Common myeloid progenitor, CD34-positive (primary cell): Measurements from ENCODE around the gene ZMYND8.

ENCODE experiments used
- CTCF ChIA-PET: fragments of 350-600 bp; sonication (Branson Sonifier 250); formaldehyde crosslinking; loops from one replicate; lab custom pipeline; 2021; ENCODE audit warnings: antibody characterized with exemption; lab: Charles Lee
- POLR2A ChIA-PET: fragments of 350-600 bp; sonication (Branson Sonifier 250); formaldehyde crosslinking; loops from one replicate; lab custom pipeline; 2021; ENCODE audit warnings: antibody characterized with exemption; lab: Charles Lee
- DNase-seq, 3 donors: peaks; one replicate each; pipeline versions ENCODE4 v3.0.0 to v3.0.0-alpha.2; 2013
- H3K27ac ChIP-seq, 2 experiments: 1 replicate in 1 of 2; 2 replicates in 1 of 2; pipeline ENCODE4 v1.7.0; 2013; ENCODE audit warnings: inconsistent platforms in 2 of 2, low read length in 2 of 2, mild to moderate bottlenecking in 2 of 2, low read depth in 1 of 2, moderate library complexity in 1 of 2; ENCODE audit not compliant: severe bottlenecking in 2 of 2, insufficient read depth in 1 of 2, poor library complexity in 1 of 2
- H3K27me3 ChIP-seq, 5 experiments: replicated peaks in 2 of 5; 1 replicate in 3 of 5; 2 replicates in 2 of 5; pipeline versions ENCODE4 v1.6.1 to v1.7.0; 2013; ENCODE audit warnings: low read length in 4 of 5, mild to moderate bottlenecking in 2 of 5, moderate library complexity in 2 of 5, inconsistent platforms in 1 of 5; ENCODE audit not compliant: insufficient read depth in 5 of 5, control insufficient read depth in 4 of 5
- H3K36me3 ChIP-seq, 4 experiments: 1 replicate in 2 of 4; 2 replicates in 2 of 4; pipeline versions ENCODE4 v1.6.1 to v1.7.0; 2013; ENCODE audit warnings: low read length in 3 of 4, control low read depth in 1 of 4, mild to moderate bottlenecking in 1 of 4; ENCODE audit not compliant: control insufficient read depth in 4 of 4, insufficient read depth in 4 of 4
- H3K4me1 ChIP-seq, 4 experiments: 1 replicate in 3 of 4; 2 replicates in 1 of 4; pipeline versions ENCODE4 v1.6.1 to v1.7.1; 2013; ENCODE audit warnings: low read length in 3 of 4, mild to moderate bottlenecking in 3 of 4, control low read depth in 1 of 4, inconsistent platforms in 1 of 4, moderate library complexity in 1 of 4; ENCODE audit not compliant: control insufficient read depth in 4 of 4, insufficient read depth in 4 of 4; ENCODE audit errors: control extremely low read depth in 1 of 4
- H3K4me3 ChIP-seq, 7 experiments: 1 replicate in 4 of 7; 2 replicates in 3 of 7; pipeline versions ENCODE4 v1.5.1 to v1.7.0; 2013; ENCODE audit warnings: mild to moderate bottlenecking in 7 of 7, low read length in 6 of 7, moderate library complexity in 6 of 7, inconsistent platforms in 2 of 7, low read depth in 2 of 7, control low read depth in 1 of 7; ENCODE audit not compliant: insufficient read depth in 4 of 7, control insufficient read depth in 1 of 7; ENCODE audit errors: extremely low read depth in 1 of 7
- H3K9me3 ChIP-seq, 5 experiments: 1 replicate in 4 of 5; 2 replicates in 1 of 5; pipeline versions ENCODE4 v1.6.1 to v1.7.1; 2013; ENCODE audit warnings: low read length in 4 of 5, mild to moderate bottlenecking in 2 of 5, inconsistent platforms in 1 of 5, low read depth in 1 of 5, moderate library complexity in 1 of 5; ENCODE audit not compliant: control insufficient read depth in 4 of 5, insufficient read depth in 2 of 5; ENCODE audit errors: control extremely low read depth in 1 of 5
- WGBS: methylation state at CpG from one replicate; pipeline ENCODE4 v1.1.5; 2013; ENCODE audit not compliant: insufficient coverage; 5-methylcytosine and 5-hydroxymethylcytosine counted together

ZMYND8 gene

GRCh38 chr20:47353239-47353691 lies 3.2 kb downstream of the ZMYND8 start:
- H3K4me3 ChIP-seq: peak overlapping the region in 5 of 7 experiments; percentile 48 to 77 (median 69)
- H3K27ac ChIP-seq: peak overlapping the region; percentile 76 to 97
- H3K4me1 ChIP-seq: peaks cover 72 to 98% (median 97%) of the 10 kb centered on the region in 4 experiments
- H3K27me3 ChIP-seq: no peaks in the 10 kb centered on the region
- no peak for DNase-seq
- WGBS: no CpG with 5 or more reads among the region's 3 CpGs
- peaks cover 0 to 28% (median 0%) of the 10 kb centered on the region in 4 experiments for H3K36me3 ChIP-seq
- POLR2A ChIA-PET: no interaction called here
- no peaks in the 10 kb centered on the region for H3K9me3 ChIP-seq
- CTCF ChIA-PET: interaction anchor here (0.9 to 2.0 kb wide), 5 partner anchors 8 to 80 kb away, joined by 4 to 9 read pairs (median 5); no protein-coding TSS in a partner anchor

- POLR2A ChIA-PET: interaction anchor here (0.6 to 1.3 kb wide), 4 partner anchors 8 to 908 kb away, joined by 3 to 6 read pairs (median 6); no protein-coding TSS in a partner anchor
- CTCF ChIA-PET: interaction anchor here (0.6 to 2.0 kb wide), 13 partner anchors 9 to 80 kb away, joined by 3 to 9 read pairs (median 5); no protein-coding TSS in a partner anchor
- 46% methylated on average over 3 of the region's 13 CpGs for WGBS
Measured at GRCh38 chr20:47352332-47353238, 3.9 kb downstream of the ZMYND8 start.

GRCh38 chr20:47351643-47352331 lies 4.7 kb downstream of the ZMYND8 start:
- H3K4me1 ChIP-seq: peaks cover 72 to 95% (median 90%) of the 10 kb centered on the region in 4 experiments

More at GRCh38 chr20:47352332-47353238, 3.9 kb downstream of the ZMYND8 start:
- peak overlapping the region; percentile 36 to 97 for H3K27ac ChIP-seq
- H3K9me3 ChIP-seq: no peaks in the 10 kb centered on the region
- no peaks in the 10 kb centered on the region for H3K27me3 ChIP-seq
- DNase-seq: no peak
- peak overlapping the region in 6 of 7 experiments; percentile 34 to 77 (median 54) for H3K4me3 ChIP-seq
- peaks cover 0 to 34% (median 2%) of the 10 kb centered on the region in 4 experiments for H3K36me3 ChIP-seq
- peaks cover 72 to 98% (median 97%) of the 10 kb centered on the region in 4 experiments for H3K4me1 ChIP-seq

GRCh38 chr20:47350691-47351545 lies 5.6 kb downstream of the ZMYND8 start:
- Histone ChIP-seq H3K4me3 (peak overlapping the region in 6 of 7 experiments; percentile 17 to 77 (median 52)), H3K9me3 (no peaks in the 10 kb centered on the region), H3K4me1 (peaks cover 72 to 90% (median 82%) of the 10 kb centered on the region in 4 experiments), H3K36me3 (peaks cover 0 to 49% (median 11%) of the 10 kb centered on the region in 4 experiments), H3K27me3 (no peaks in the 10 kb centered on the region), H3K27ac (peak overlapping the region; percentile 36 to 97)
- POLR2A ChIA-PET: interaction anchor here (0.7 to 1.0 kb wide), 4 partner anchors 11 to 32 kb away, joined by 3 to 5 read pairs (median 3); no protein-coding TSS in a partner anchor
- WGBS: 58% methylated on average over 2 of the region's 4 CpGs
- no peak for DNase-seq
- CTCF ChIA-PET: interaction anchor here (0.7 to 4.1 kb wide), 8 partner anchors 7 to 63 kb away, joined by 3 to 12 read pairs (median 4); no protein-coding TSS in a partner anchor

More at GRCh38 chr20:47351643-47352331, 4.7 kb downstream of the ZMYND8 start:
- WGBS: 20% methylated on average over 6 of the region's 10 CpGs
- no peaks in the 10 kb centered on the region for H3K27me3 ChIP-seq
- H3K9me3 ChIP-seq: no peaks in the 10 kb centered on the region
- peaks cover 0 to 42% (median 6%) of the 10 kb centered on the region in 4 experiments for H3K36me3 ChIP-seq
- DNase-seq: peak in 2 of 3 donors; percentile 75 to 82
- peak overlapping the region in 6 of 7 experiments; percentile 20 to 77 (median 54) for H3K4me3 ChIP-seq
- H3K27ac ChIP-seq: peak overlapping the region; percentile 36 to 97
- CTCF ChIA-PET: interaction anchor here (0.6 to 2.0 kb wide), 11 partner anchors 9 to 79 kb away, joined by 3 to 7 read pairs (median 5); no protein-coding TSS in a partner anchor
- POLR2A ChIA-PET: interaction anchor here (1.0 to 1.3 kb wide), 3 partner anchors 9 to 34 kb away, joined by 3 to 6 read pairs (median 5); no protein-coding TSS in a partner anchor

GRCh38 chr20:47350181-47350550 lies 6.3 kb downstream of the ZMYND8 start:
- no CpG with 5 or more reads among the region's 4 CpGs for WGBS
- no peaks in the 10 kb centered on the region for H3K9me3 ChIP-seq
- ChIA-PET POLR2A (interaction anchor here (0.7 to 0.9 kb wide), 3 partner anchors 11 to 30 kb away, joined by 3 to 5 read pairs (median 3); no protein-coding TSS in a partner anchor), CTCF (interaction anchor here (0.6 to 4.1 kb wide), 6 partner anchors 8 to 63 kb away, joined by 3 to 12 read pairs (median 3); no protein-coding TSS in a partner anchor)
- H3K27ac ChIP-seq: peak overlapping the region in 1 of 2 experiments; percentile 97
- no peaks in the 10 kb centered on the region for H3K27me3 ChIP-seq
- peaks cover 1 to 54% (median 12%) of the 10 kb centered on the region in 4 experiments for H3K36me3 ChIP-seq
- peaks cover 68 to 83% (median 75%) of the 10 kb centered on the region in 4 experiments for H3K4me1 ChIP-seq
- peak overlapping the region in 4 of 7 experiments; percentile 19 to 77 (median 70) for H3K4me3 ChIP-seq
- peak in 2 of 3 donors; percentile 78 to 88 for DNase-seq
